H1 (cell line): ENCODE measurements around the gene ABL1. TPM values are rescaled to one million over a fixed set of nuclear protein-coding genes. Genes with fewer than 3 reads are reported as not detected.
A peak's percentile ranks its signal among the peaks of the same experiment; 100 is the strongest.

Source experiments
- CTCF ChIA-PET: fragments of 300-600 bp; sonication (Branson Sonifier 250); formaldehyde crosslinking; loops from one replicate; lab custom pipeline; 2021; ENCODE audit not compliant: partially characterized antibody; lab: Charles Lee
- POLR2A ChIA-PET: fragments of 300-600 bp; sonication (Branson Sonifier 250); formaldehyde crosslinking; loops from one replicate; lab custom pipeline; 2021; ENCODE audit warnings: inconsistent platforms; ENCODE audit not compliant: partially characterized antibody; lab: Charles Lee
- DNase-seq, 2 experiments: peaks; one replicate each; pipeline versions ENCODE4 v3.0.0 to v3.0.0-alpha.2; 2010 to 2022; ENCODE audit warnings: low spot score in 2 of 2, low read depth in 1 of 2, mixed read lengths in 1 of 2
- FAIRE-seq: peaks from 2 replicates; lab custom pipeline; 2011; peaks lifted over from hg19 to GRCh38; lab: Jason Lieb, UNC
- H2AFZ ChIP-seq: 2 replicates; pipeline ENCODE4 v1.8.1; 2012; ENCODE audit warnings: low read length, inconsistent platforms
- H2AK5ac ChIP-seq: 2 replicates; pipeline ENCODE4 v1.6.1; 2013; ENCODE audit warnings: low read depth, low read length
- H2BK120ac ChIP-seq: replicated peaks from 2 replicates; pipeline ENCODE3; 2013; ENCODE audit warnings: low read depth, low read length, inconsistent platforms
- H2BK12ac ChIP-seq: 2 replicates; pipeline ENCODE4 v1.6.1; 2013; ENCODE audit warnings: low read depth, low read length
- H2BK15ac ChIP-seq: 2 replicates; pipeline ENCODE4 v1.6.1; 2013; ENCODE audit warnings: low read length
- H2BK20ac ChIP-seq: 2 replicates; pipeline ENCODE4 v1.6.1; 2013; ENCODE audit warnings: low read length
- H2BK5ac ChIP-seq: 2 replicates; pipeline ENCODE4 v1.6.1; 2013; ENCODE audit warnings: low read depth, low read length
- H3K14ac ChIP-seq: 2 replicates; pipeline ENCODE4 v1.6.1; 2013; ENCODE audit warnings: inconsistent platforms; ENCODE audit not compliant: insufficient read length
- H3K18ac ChIP-seq: 2 replicates; pipeline ENCODE4 v1.6.1; 2013; ENCODE audit warnings: low read length; ENCODE audit errors: extremely low read depth
- H3K23ac ChIP-seq: 2 replicates; pipeline ENCODE4 v1.6.1; 2013; ENCODE audit warnings: inconsistent platforms; ENCODE audit not compliant: insufficient read length
- H3K23me2 ChIP-seq: 2 replicates; pipeline ENCODE4 v1.6.1; 2013; ENCODE audit warnings: low read depth, low read length
- H3K27ac ChIP-seq: 2 replicates; pipeline ENCODE4 v1.6.1; 2011; ENCODE audit warnings: low read depth, low read length, inconsistent platforms
- H3K27me3 ChIP-seq, 4 experiments: replicated peaks in 1 of 4; 1 replicate in 1 of 4; 2 replicates in 3 of 4; pipeline versions ENCODE4 v1.6.1 to v1.8.1; 2011 to 2013; ENCODE audit warnings: low read length in 3 of 4, mild to moderate bottlenecking in 3 of 4, inconsistent platforms in 2 of 4, mixed read lengths in 2 of 4, moderate library complexity in 1 of 4; ENCODE audit not compliant: control insufficient read depth in 3 of 4, insufficient read depth in 3 of 4; ENCODE audit errors: extremely low read depth in 1 of 4
- H3K36me3 ChIP-seq, 4 experiments: 2 replicates each; pipeline versions ENCODE4 v1.6.1 to v1.8.1; 2011 to 2013; ENCODE audit warnings: mild to moderate bottlenecking in 4 of 4, low read length in 3 of 4, moderate library complexity in 2 of 4, control low read depth in 1 of 4, inconsistent platforms in 1 of 4; ENCODE audit not compliant: insufficient read depth in 4 of 4, control insufficient read depth in 2 of 4
- H3K4ac ChIP-seq: replicated peaks from 2 replicates; pipeline ENCODE3; 2013; ENCODE audit warnings: low read length, low read depth, mixed read lengths, inconsistent platforms; ENCODE audit not compliant: insufficient read length
- H3K4me1 ChIP-seq, 4 experiments: replicated peaks in 1 of 4; 1 replicate in 1 of 4; 2 replicates in 3 of 4; pipeline versions ENCODE4 v1.6.1 to v1.8.1; 2011 to 2013; ENCODE audit warnings: low read length in 3 of 4, inconsistent platforms in 2 of 4, mixed read lengths in 1 of 4; ENCODE audit not compliant: insufficient read depth in 4 of 4, control insufficient read depth in 3 of 4
- H3K4me2 ChIP-seq, 2 experiments: 2 replicates each; pipeline versions ENCODE4 v1.6.1 to v1.8.1; 2011 to 2013; ENCODE audit warnings: low read depth in 2 of 2, low read length in 2 of 2, control low read depth in 1 of 2, inconsistent platforms in 1 of 2, mild to moderate bottlenecking in 1 of 2; ENCODE audit not compliant: insufficient read depth in 1 of 2
- H3K4me3 ChIP-seq, 4 experiments: fragments of 200-600, 300-600 bp in 1 of 4; sonication (generic), shearing (Covaris generic), sonication (Bioruptor Twin) in 1 of 4; 2 replicates each; pipeline versions ENCODE4 v1.5.1 to v1.8.1; 2011 to 2016; ENCODE audit warnings: low read length in 4 of 4, low read depth in 3 of 4, control low read depth in 2 of 4, inconsistent platforms in 2 of 4, mild to moderate bottlenecking in 2 of 4, mixed read lengths in 1 of 4, moderate library complexity in 1 of 4; ENCODE audit not compliant: insufficient read depth in 2 of 4; ENCODE audit errors: extremely low read depth in 1 of 4
- H3K56ac ChIP-seq: replicated peaks from 2 replicates; pipeline ENCODE3; 2013; ENCODE audit warnings: low read depth, mild to moderate bottlenecking, mixed read lengths, low read length, inconsistent platforms; ENCODE audit not compliant: insufficient read length
- H3K79me1 ChIP-seq: 2 replicates; pipeline ENCODE4 v1.6.1; 2013; ENCODE audit warnings: low read depth, low read length, control low read depth
- H3K79me2 ChIP-seq, 2 experiments: 2 replicates each; pipeline versions ENCODE4 v1.6.1 to v1.8.1; 2012 to 2013; ENCODE audit warnings: low read length in 2 of 2, mild to moderate bottlenecking in 2 of 2, inconsistent platforms in 1 of 2; ENCODE audit not compliant: insufficient read depth in 2 of 2, control insufficient read depth in 1 of 2
- H3K9ac ChIP-seq, 4 experiments: replicated peaks in 1 of 4; 1 replicate in 1 of 4; 2 replicates in 3 of 4; pipeline versions ENCODE4 v1.6.1 to v1.8.1; 2011 to 2013; ENCODE audit warnings: low read depth in 3 of 4, low read length in 3 of 4, control low read depth in 2 of 4, mild to moderate bottlenecking in 2 of 4, moderate library complexity in 2 of 4, inconsistent platforms in 1 of 4; ENCODE audit errors: extremely low read depth in 1 of 4
- H3K9me3 ChIP-seq, 2 experiments: 2 replicates each; pipeline versions ENCODE4 v1.6.1 to v1.8.1; 2012 to 2013; ENCODE audit warnings: mild to moderate bottlenecking in 2 of 2, moderate library complexity in 2 of 2, control low read depth in 1 of 2, inconsistent platforms in 1 of 2, low read depth in 1 of 2, low read length in 1 of 2, mixed read lengths in 1 of 2; ENCODE audit not compliant: insufficient read depth in 2 of 2
- H4K20me1 ChIP-seq, 2 experiments: replicated peaks in 1 of 2; 2 replicates each; pipeline versions ENCODE3 to v1.8.1; 2011 to 2013; ENCODE audit warnings: inconsistent platforms in 2 of 2, low read length in 2 of 2, mild to moderate bottlenecking in 1 of 2; ENCODE audit not compliant: insufficient read depth in 2 of 2, control insufficient read depth in 1 of 2
- H4K5ac ChIP-seq: 2 replicates; pipeline ENCODE4 v1.6.1; 2013; ENCODE audit warnings: low read length, low read depth, mixed read lengths, inconsistent platforms; ENCODE audit not compliant: insufficient read length
- H4K8ac ChIP-seq: 2 replicates; pipeline ENCODE4 v1.8.0; 2013; ENCODE audit warnings: mild to moderate bottlenecking, moderate library complexity, low read length, inconsistent platforms; ENCODE audit not compliant: insufficient read depth; ENCODE audit errors: extremely low read depth
- H4K91ac ChIP-seq: replicated peaks from 2 replicates; pipeline ENCODE3; 2013; ENCODE audit warnings: low read length, mixed read lengths, inconsistent platforms; ENCODE audit not compliant: insufficient read length
- KDM1A ChIP-seq: fragments of 200-600, 300-600 bp; sonication (generic); IDR thresholded peaks from 2 replicates; pipeline ENCODE4 v1.7.1; 2016; ENCODE audit warnings: mild to moderate bottlenecking, low read length, borderline replicate concordance
- SAP30 ChIP-seq: fragments of 300-600 bp; sonication (generic); IDR thresholded peaks from 2 replicates; pipeline ENCODE4 v1.7.1; 2012; ENCODE audit warnings: low read length, moderate library complexity, mild to moderate bottlenecking, inconsistent platforms; ENCODE audit not compliant: insufficient read depth, insufficient replicate concordance
- WGBS, 2 experiments: shearing (Covaris generic) in 1 of 2; methylation state at CpG; one replicate each; pipeline versions ENCODE4 v1.1.6 to v1.1.7; 2013 to 2015; ENCODE audit warnings: low lambda C conversion rate in 2 of 2, mixed read lengths in 2 of 2, inconsistent platforms in 1 of 2, low coverage in 1 of 2, missing lambda C conversion rate in 1 of 2; ENCODE audit not compliant: insufficient replicate concordance in 2 of 2, insufficient coverage in 1 of 2, insufficient read length in 1 of 2; ENCODE audit errors: extremely low coverage in 1 of 2, missing lambda C conversion rate in 1 of 2; 5-methylcytosine and 5-hydroxymethylcytosine counted together
- polyA plus RNA-seq, 7 experiments: library from polyadenylated mRNA; depleted of rRNA in 3 of 7; stranded (reverse) in 5 of 7; unstranded in 2 of 7; fragments of >200 nt in 5 of 7; fragments of 200-250 nt in 2 of 7; gene quantifications; 1 replicate in 5 of 7; 2 replicates in 1 of 7; 4 replicates in 1 of 7; pipeline versions ENCODE4 v1.2.1 to v1.2.3, GENCODE V29; 2011 to 2013; ENCODE audit warnings: missing spikeins in 2 of 7, mixed read lengths in 2 of 7
- total RNA-seq: library from RNA; stranded (reverse); fragmentation: NEBNext Ultra II Directional; extraction: Animal tissue kit (Norgen Biotek cat#: 25700); gene quantifications from 2 replicates; pipeline ENCODE4 v1.2.1, GENCODE V29; 2021

ABL1 gene
- total and polyA plus RNA-seq, 2 of the 8 experiments (the other 6 are each of a cell fraction or from before 2014, with no cell fraction given) = 35.3 to 104 TPM

DNA sequence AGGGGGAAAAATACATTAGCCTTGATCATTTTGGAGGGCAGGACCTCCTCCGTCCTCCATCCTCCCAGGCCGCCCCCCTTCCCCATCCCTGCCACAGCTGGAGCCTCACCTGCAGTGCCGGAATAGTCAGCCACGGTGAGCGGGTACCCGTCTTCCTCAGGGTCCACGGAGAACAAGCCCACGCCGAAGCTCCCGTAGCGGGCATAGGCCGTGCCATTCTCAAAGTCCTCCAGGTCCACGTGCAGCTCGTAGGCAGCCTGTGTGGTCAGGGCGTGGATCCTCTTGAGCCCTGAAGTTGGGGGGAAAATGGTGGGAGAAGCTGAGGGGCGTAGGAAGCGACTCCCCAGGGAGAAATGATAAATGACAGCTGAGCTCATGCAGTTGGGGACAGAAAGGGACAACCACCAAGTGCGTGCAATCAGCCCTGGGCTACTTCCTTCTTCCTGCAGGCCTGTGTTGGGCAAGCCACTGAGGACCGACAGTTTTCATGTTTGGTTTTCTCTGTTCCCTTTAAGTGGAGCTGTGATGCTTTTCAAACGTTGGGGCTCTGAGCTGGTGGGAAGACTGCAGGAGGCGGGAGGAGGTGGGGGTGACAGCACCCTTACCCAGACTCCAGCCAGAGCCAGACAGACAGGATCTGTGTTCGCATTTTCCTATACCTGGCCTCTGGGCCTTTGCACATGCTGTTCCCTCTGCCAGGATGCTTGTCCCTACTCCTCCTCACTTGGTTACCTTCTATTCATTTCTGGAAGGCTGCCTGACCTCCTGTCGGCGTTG lies 70.3 kb downstream of the ABL1 start:
- FAIRE-seq = no peak
- no peak for TF ChIP-seq SAP30
- peak; percentile 79; the same call in 1 of the 2 replicates for TF ChIP-seq KDM1A

More for the DNA sequence above, 70.3 kb downstream of the ABL1 start:
- H3K79me1 ChIP-seq = no peaks in the 10 kb centered on the region
- H4K8ac ChIP-seq = 0 out of 2 replicates have a peak overlapping the region, but pooled peaks have one; percentile 14
- no peak overlapping the region for H4K5ac ChIP-seq
- H3K4ac ChIP-seq = no peak overlapping the region
- WGBS, 2 experiments = 89% methylated on average over 24 of the region's 24 CpGs; no CpG with 5 or more reads in 1 of the 2 experiments
- ChIA-PET POLR2A (no interaction called here), CTCF (interaction anchor here (1.0 to 1.4 kb wide), 7 partner anchors 9 to 562 kb away, joined by 3 to 5 read pairs (median 3); partner anchors contain the start of gene QRFP)
- no peak overlapping the region for H3K18ac ChIP-seq
- H3K9me3 ChIP-seq = no peaks in the 10 kb centered on the region
- H4K20me1 ChIP-seq = peaks cover 0 to 2% of the 10 kb centered on the region in 2 experiments
- no peak overlapping the region for H3K27ac ChIP-seq
- H2BK20ac ChIP-seq = no peak overlapping the region
- H3K4me2 ChIP-seq = no peak overlapping the region
- no peaks in the 10 kb centered on the region for H3K27me3 ChIP-seq
- no peak overlapping the region for H3K9ac ChIP-seq
- H3K4me3 ChIP-seq = no peak overlapping the region
- H3K14ac ChIP-seq = no peak overlapping the region
- no peak overlapping the region for H4K91ac ChIP-seq
- no peak overlapping the region for H2AK5ac ChIP-seq
- no peak overlapping the region for H3K23ac ChIP-seq
- H3K79me2 ChIP-seq = no peaks in the 10 kb centered on the region
- no peak overlapping the region for H2AFZ ChIP-seq
- no peaks in the 10 kb centered on the region for H3K23me2 ChIP-seq
- no peak overlapping the region for H2BK12ac ChIP-seq
- DNase-seq = no peak
- H3K36me3 ChIP-seq = no peaks in the 10 kb centered on the region
- H2BK120ac ChIP-seq = no peak overlapping the region
- no peak overlapping the region for H2BK5ac ChIP-seq
- H3K4me1 ChIP-seq = no peaks in the 10 kb centered on the region
- H3K56ac ChIP-seq = no peak overlapping the region
- H2BK15ac ChIP-seq = 0 out of 2 replicates have a peak overlapping the region, but pooled peaks have one; percentile 61
